ENCODE measurements around the gene KCNH1. TPM values are rescaled to one million over a fixed set of nuclear protein-coding genes. Genes with fewer than 3 reads are reported as not detected.

The KCNH1 gene
- total RNA-seq, 1 experiment from 2014 or later = 0.17 TPM

- CTCF ChIA-PET = no interaction called here
- TF ChIP-seq ERG (CRISPR knock-in tag; IDR thresholded peaks at IDR 0.05) = no peak
- TF ChIP-seq ATF3 (CRISPR knock-in tag; conservative IDR thresholded peaks at IDR 0.05) = no peak
- ATAC-seq = no peak
- Mint-ChIP-seq H3K4me3 (no peak overlapping the region), H3K9me3 (peaks cover 5% of the 10 kb centered on the region), H3K27me3 (ENCODE audit: low read depth) (no peaks in the 10 kb centered on the region), H3K36me3 (peaks cover 4% of the 10 kb centered on the region; the same call in 1 of the 2 replicates), H3K4me1 (peaks cover 7% of the 10 kb centered on the region), H3K27ac (no peak overlapping the region)
- POLR2A ChIA-PET = no interaction called here
- no peak for DNase-seq (ENCODE audit: low spot score)
These were observed 483.5 kb downstream of the KCNH1 start for GRCh38 chr1:210650403-210650802.

- peaks cover 2% of the 10 kb centered on the region for H3K9me3 Mint-ChIP-seq
- 0 out of 2 replicates have a peak, but pooled peaks cover 1% of the 10 kb centered on the region for H3K36me3 Mint-ChIP-seq
- TF ChIP-seq ZNF512 (CRISPR knock-in tag; IDR thresholded peaks at IDR 0.05; ENCODE audit: borderline replicate concordance) (no peak), NR3C1 (CRISPR knock-in tag; conservative IDR thresholded peaks at IDR 0.05; ENCODE audit: low read depth) (no peak), ZNF425 (CRISPR knock-in tag; conservative IDR thresholded peaks at IDR 0.05) (no peak), ZNF138 (CRISPR knock-in tag; conservative IDR thresholded peaks at IDR 0.05) (no peak)
- no peaks in the 10 kb centered on the region for H3K27me3 Mint-ChIP-seq (ENCODE audit: low read depth)
- no peak overlapping the region for H3K4me3 Mint-ChIP-seq
- H3K27ac Mint-ChIP-seq = no peak overlapping the region
- ChIA-PET POLR2A (no interaction called here), CTCF (no interaction called here)
- no peak for DNase-seq (ENCODE audit: low spot score)
- H3K4me1 Mint-ChIP-seq = peaks cover 7% of the 10 kb centered on the region
- ATAC-seq = no peak
These were observed 485.2 kb downstream of the KCNH1 start for GRCh38 chr1:210648588-210649269.

- H3K27me3 Mint-ChIP-seq (ENCODE audit: low read depth) = no peaks in the 10 kb centered on the region
- H3K4me3 Mint-ChIP-seq = no peak overlapping the region
- H3K4me1 Mint-ChIP-seq = peaks cover 7% of the 10 kb centered on the region
- TF ChIP-seq EMX1 (CRISPR knock-in tag; IDR thresholded peaks at IDR 0.05) (no peak), PRDM15 (CRISPR knock-in tag; IDR thresholded peaks at IDR 0.05) (no peak), RORB (CRISPR knock-in tag; IDR thresholded peaks at IDR 0.05) (no peak), HMGA2 (CRISPR knock-in tag; IDR thresholded peaks at IDR 0.05) (no peak), SMAD4 (CRISPR knock-in tag; IDR thresholded peaks at IDR 0.05) (no peak), PREB (CRISPR knock-in tag; IDR thresholded peaks at IDR 0.05; ENCODE audit: borderline replicate concordance) (no peak)
- no peak for DNase-seq (ENCODE audit: low spot score)
- ChIA-PET CTCF (no interaction called here), POLR2A (no interaction called here)
- ATAC-seq = no peak
- no peaks in the 10 kb centered on the region for H3K9me3 Mint-ChIP-seq
- H3K36me3 Mint-ChIP-seq = no peaks in the 10 kb centered on the region
- no peak overlapping the region for H3K27ac Mint-ChIP-seq
These were observed 486.3 kb downstream of the KCNH1 start for GRCh38 chr1:210647406-210648333.
